Panc1 (cell line): Measurements from ENCODE around the gene RAB1B. TPM values are rescaled to one million over a fixed set of nuclear protein-coding genes. Genes with fewer than 3 reads are reported as not detected.

Experiments used
- ATAC-seq: fragments of 200-7000 bp; cut with Tn5 transposase; 2 replicates; pipeline ENCODE4 v1.9.1; 2020; ENCODE audit warnings: mild to moderate bottlenecking, moderate library complexity
- BruUV-seq: library from RNA; stranded (reverse); fragments of 400-500 nt; replicated peaks from 2 replicates; lab custom pipeline; 2021; lab: Mats Ljungman, UMichigan
- CTCF ChIA-PET: fragments of 300-600 bp; sonication (Branson Sonifier 250); formaldehyde crosslinking; loops from one replicate; lab custom pipeline; 2022; ENCODE audit warnings: antibody characterized with exemption; lab: Charles Lee
- POLR2A ChIA-PET: fragments of 300-600 bp; sonication (Branson Sonifier 250); formaldehyde crosslinking; loops from one replicate; lab custom pipeline; 2022; ENCODE audit warnings: antibody characterized with exemption; lab: Charles Lee
- DNase-seq: peaks from one replicate; pipeline ENCODE4 v3.0.0-alpha.2; 2010; ENCODE audit warnings: low read depth, low spot score
- H3K27ac ChIP-seq: 2 replicates; pipeline ENCODE4 v1.5.1; 2011; ENCODE audit warnings: mild to moderate bottlenecking, low read length, inconsistent platforms
- H3K27me3 ChIP-seq: fragments of 200-500 bp; sonication (Bioruptor generic); 2 replicates; pipeline ENCODE4 v1.6.0; 2014; ENCODE audit warnings: low read length, inconsistent platforms; ENCODE audit not compliant: control insufficient read depth, insufficient read depth
- H3K36me3 ChIP-seq: fragments of 200-500 bp; sonication (Bioruptor generic); 2 replicates; pipeline ENCODE4 v1.5.1; 2014; ENCODE audit warnings: inconsistent platforms, mild to moderate bottlenecking, low read length, moderate library complexity; ENCODE audit not compliant: control insufficient read depth, insufficient read depth
- H3K4me1 ChIP-seq: 2 replicates; pipeline ENCODE4 v1.5.1; 2011; ENCODE audit warnings: inconsistent platforms, mild to moderate bottlenecking, low read length, moderate library complexity; ENCODE audit not compliant: control insufficient read depth, insufficient read depth
- H3K4me3 ChIP-seq, 2 experiments: 2 replicates each; pipeline ENCODE4 v1.5.1; 2011 to 2012; ENCODE audit warnings: low read depth in 2 of 2, low read length in 2 of 2, mild to moderate bottlenecking in 2 of 2, inconsistent platforms in 1 of 2, moderate library complexity in 1 of 2
- H3K9me3 ChIP-seq: fragments of 200-500 bp; sonication (Bioruptor generic); 2 replicates; pipeline ENCODE4 v1.5.1; 2014; ENCODE audit warnings: low read depth, mild to moderate bottlenecking, inconsistent platforms, low read length, moderate library complexity; ENCODE audit not compliant: control insufficient read depth, insufficient read depth
- CTCF ChIP-seq: fragments of 450-650 bp; IDR thresholded peaks from 2 replicates; pipeline ENCODE4 v1.5.1; 2017; ENCODE audit warnings: mild to moderate bottlenecking
- POLR2AphosphoS5 ChIP-seq: IDR thresholded peaks from 2 replicates; pipeline ENCODE4 v1.6.1; 2012; ENCODE audit warnings: mild to moderate bottlenecking, low read depth, low read length, moderate library complexity
- REST ChIP-seq, 2 experiments: IDR thresholded peaks; 2 replicates each; pipeline ENCODE4 v1.6.1; 2011 to 2012; ENCODE audit warnings: low read depth in 2 of 2, control low read depth in 1 of 2, low read length in 1 of 2, mild to moderate bottlenecking in 1 of 2, moderate library complexity in 1 of 2; ENCODE audit not compliant: insufficient read depth in 1 of 2
- SIN3A ChIP-seq: IDR thresholded peaks from 2 replicates; pipeline ENCODE4 v1.6.1; 2012; ENCODE audit warnings: low read depth, mild to moderate bottlenecking, low read length, moderate library complexity, borderline replicate concordance; ENCODE audit not compliant: insufficient read depth
- TCF7L2 ChIP-seq: IDR thresholded peaks from 2 replicates; pipeline ENCODE4 v1.6.1; 2011; ENCODE audit warnings: mild to moderate bottlenecking, low read depth, low read length, inconsistent platforms
- in situ Hi-C: cut with HindIII; loops from 2 replicates; pipeline ENCODE4 v1.10.0; 2016; ENCODE audit warnings: low sequenced_read_pairs, low pct_unique_long_range_greater_than_20kb
- intact Hi-C: fragments of 100-400 bp; cut with micrococcal nuclease; formaldehyde crosslinking; loops from one replicate; pipeline ENCODE4 v1.10.0; 2022; ENCODE audit not compliant: unreplicated experiment
- total RNA-seq: library from RNA; stranded (reverse); gene quantifications from one replicate; pipeline ENCODE4 v1.2.1, GENCODE V29; 2021; ENCODE audit not compliant: unreplicated experiment

The RAB1B gene
- total RNA-seq, 1 experiment from 2014 or later: 256 TPM

- Histone ChIP-seq H3K4me1 (peaks cover 4% of the 10 kb centered on the region; the same call in 1 of the 2 replicates), H3K27ac (no peak overlapping the region), H3K9me3 (no peaks in the 10 kb centered on the region), H3K27me3 (no peaks in the 10 kb centered on the region), H3K4me3 (no peak overlapping the region), H3K36me3 (no peaks in the 10 kb centered on the region)
- TF ChIP-seq POLR2AphosphoS5 (no peak), CTCF (no peak), TCF7L2 (no peak), SIN3A (no peak), REST (IDR thresholded peaks at IDR 0.05; ENCODE audit: insufficient read depth in 1 of 2, low read depth in 2 of 2, low read length in 1 of 2) (no peak)
- BruUV-seq: no TSS peak
- in situ Hi-C loops (no loop called here), intact Hi-C loops (no loop called here)
- ATAC-seq (no peak), DNase-seq (no peak)
- ChIA-PET POLR2A (no interaction called here), CTCF (interaction anchor here (0.6 kb wide), 1 partner anchor 649 kb away, joined by 5 read pairs; no protein-coding TSS in a partner anchor)
These were observed 48.9 kb downstream of the RAB1B start for GRCh38 chr11:66317322-66317722.

- Histone ChIP-seq H3K4me3 (no peak overlapping the region), H3K27me3 (no peaks in the 10 kb centered on the region), H3K27ac (no peak overlapping the region), H3K36me3 (no peaks in the 10 kb centered on the region), H3K9me3 (no peaks in the 10 kb centered on the region), H3K4me1 (peaks cover 4% of the 10 kb centered on the region; the same call in 1 of the 2 replicates)
- ChIA-PET POLR2A (no interaction called here), CTCF (interaction anchor here (0.6 kb wide), 2 partner anchors 14 to 648 kb away, joined by 5 read pairs; no protein-coding TSS in a partner anchor)
- ATAC-seq (no peak), DNase-seq (no peak)
- no TSS peak for BruUV-seq
- in situ Hi-C loops: no loop called here
- no peak for TF ChIP-seq CTCF
- TF ChIP-seq TCF7L2: no peak
- TF ChIP-seq REST (IDR thresholded peaks at IDR 0.05; ENCODE audit: insufficient read depth in 1 of 2, low read depth in 2 of 2, low read length in 1 of 2): no peak
- TF ChIP-seq SIN3A: no peak
- no peak for TF ChIP-seq POLR2AphosphoS5
- intact Hi-C loops: no loop called here
These were observed 49.5 kb downstream of the RAB1B start for GRCh38 chr11:66317723-66318599.
